Upper lobe of right lung (tissue), 1 donor: ENCODE measurements around the gene PGBD5. TPM values are rescaled to one million over a fixed set of nuclear protein-coding genes. Genes with fewer than 3 reads are reported as not detected.
A peak's percentile ranks its signal among the peaks of the same experiment; 100 is the strongest.

Experiments used
- ATAC-seq: fragments of 200-7000 bp; cut with Tn5 transposase; one replicate; pipeline ENCODE4 v1.9.1; 2020; ENCODE audit warnings: mild to moderate bottlenecking, moderate library complexity
- DNase-seq: peaks from one replicate; pipeline ENCODE4 v3.0.0-alpha.2; 2020
- H3K27ac ChIP-seq: fragments of 200-600 bp; one replicate; pipeline ENCODE4 v1.8.0; 2022
- H3K27me3 ChIP-seq: fragments of 200-600 bp; one replicate; pipeline ENCODE4 v1.8.0; 2022; ENCODE audit warnings: mild to moderate bottlenecking
- H3K36me3 ChIP-seq: fragments of 200-600 bp; one replicate; pipeline ENCODE4 v1.8.0; 2022
- H3K4me1 ChIP-seq: fragments of 200-600 bp; one replicate; pipeline ENCODE4 v1.8.0; 2022
- H3K4me3 ChIP-seq: fragments of 200-600 bp; one replicate; pipeline ENCODE4 v1.8.0; 2022; ENCODE audit warnings: mild to moderate bottlenecking
- H3K9me3 ChIP-seq: fragments of 200-600 bp; one replicate; pipeline ENCODE4 v1.8.0; 2022
- CTCF ChIP-seq: fragments of 200-600 bp; IDR thresholded peaks from one replicate; pipeline ENCODE4 v1.8.0; 2022; ENCODE audit warnings: antibody characterized with exemption
- intact Hi-C: fragments of 100-400 bp; cut with DNase I; formaldehyde crosslinking; loops from one replicate; pipeline ENCODE4 v1.11.0; 2022
- total RNA-seq: library from RNA; stranded (reverse); fragmentation: NEBNext Ultra II Directional; extraction: Animal tissue kit (Norgen Biotek cat#: 25700); gene quantifications from one replicate; pipeline ENCODE4 v1.2.1, GENCODE V29; 2021
- donor health status: DM: no; HTN: yes; CAD: no; lungs with severe emphysema.

The PGBD5 gene
- total RNA-seq, 1 donor from 2014 or later, result 5.1 TPM

DNA sequence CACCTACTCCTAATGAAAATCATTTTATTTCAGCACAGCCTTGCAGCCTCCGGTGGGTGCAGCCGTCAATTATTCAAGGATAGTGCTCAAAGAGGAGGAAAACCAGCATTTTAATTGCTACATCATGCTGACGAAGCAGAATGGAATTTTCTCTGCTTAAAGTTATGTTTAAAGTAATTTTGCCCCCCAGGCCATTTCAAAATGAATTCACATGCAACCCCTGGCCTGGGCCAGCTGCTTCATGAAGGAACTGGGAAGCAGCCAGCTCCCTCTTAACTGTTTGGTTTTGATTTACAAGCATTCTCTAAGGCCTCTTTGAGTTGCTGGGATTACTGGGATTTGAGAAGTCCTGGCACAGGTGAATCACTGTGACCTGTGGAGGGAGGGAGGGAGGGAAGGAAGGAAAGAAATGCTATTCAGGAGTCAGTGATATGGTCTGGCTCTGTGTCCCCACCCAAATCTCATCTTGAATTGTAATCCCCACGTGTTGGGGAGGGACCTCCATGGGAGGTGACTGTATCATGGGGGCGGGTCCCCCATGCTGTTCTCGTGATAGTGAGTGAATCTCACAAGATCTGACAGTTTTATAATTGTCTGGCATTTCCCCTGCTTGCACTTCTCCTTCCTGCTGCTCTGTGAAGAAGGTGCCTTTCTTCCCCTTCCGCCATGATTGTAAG is 66.0 kb downstream of the PGBD5 start:
- Histone ChIP-seq H3K4me3 (no peak overlapping the region), H3K9me3 (no peaks in the 10 kb centered on the region), H3K36me3 (no peaks in the 10 kb centered on the region), H3K27ac (no peak overlapping the region), H3K4me1 (no peaks in the 10 kb centered on the region), H3K27me3 (no peaks in the 10 kb centered on the region)
- intact Hi-C loops, result no loop called here
- no peak for TF ChIP-seq CTCF
- no peak for DNase-seq
- peak; percentile 53 for ATAC-seq

DNA sequence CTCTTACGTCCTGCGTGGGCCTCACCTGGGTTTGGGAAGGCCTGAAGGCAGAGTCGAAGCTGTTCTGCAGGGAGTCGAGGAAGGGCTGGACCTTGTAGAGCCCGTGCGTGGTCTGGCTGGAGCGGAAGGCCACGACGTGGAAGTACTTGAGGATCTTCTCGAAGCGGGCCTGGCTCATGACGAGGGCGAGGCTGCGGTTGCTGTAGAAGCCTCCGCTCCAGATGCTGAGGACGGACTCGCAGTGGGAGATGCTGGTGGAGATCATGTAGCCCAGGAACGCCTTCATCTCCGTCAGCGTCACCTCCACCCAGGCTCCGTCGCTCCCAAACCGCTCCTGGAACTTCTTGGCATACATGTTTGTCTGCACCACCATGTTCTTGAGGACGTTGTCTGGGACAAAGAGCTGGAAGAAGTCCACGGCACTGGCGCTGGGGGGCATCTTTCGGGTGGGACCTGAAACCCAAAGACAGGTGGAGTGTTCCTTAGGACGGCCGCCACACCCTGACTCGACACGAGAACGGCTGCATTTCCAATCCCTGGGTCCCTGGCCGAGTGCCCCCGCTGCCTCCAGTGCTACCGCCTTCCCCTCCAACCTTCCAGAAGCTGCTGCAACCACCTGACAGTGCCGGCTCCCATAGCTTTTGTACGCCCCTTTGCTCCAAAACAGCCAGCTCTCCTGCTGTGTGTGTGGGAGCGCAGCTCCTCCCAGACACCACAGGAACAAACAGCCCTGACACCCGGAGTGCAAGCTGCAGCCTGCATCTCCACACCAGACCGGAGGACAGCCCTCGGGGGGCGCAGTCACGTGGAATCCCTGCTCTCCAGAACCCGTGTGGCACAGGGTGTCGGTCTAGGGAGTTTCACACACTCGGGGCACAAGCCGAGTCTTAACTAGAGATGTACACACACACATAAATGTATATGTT is 69.0 kb downstream of the PGBD5 start:
- intact Hi-C loops, result no loop called here
- ATAC-seq, result no peak
- TF ChIP-seq CTCF, result no peak
- Histone ChIP-seq H3K27me3 (no peaks in the 10 kb centered on the region), H3K27ac (no peak overlapping the region), H3K4me1 (no peaks in the 10 kb centered on the region), H3K36me3 (no peaks in the 10 kb centered on the region), H3K9me3 (no peaks in the 10 kb centered on the region), H3K4me3 (no peak overlapping the region)
- DNase-seq, result no peak

GRCh38 chr1:230356190-230356589 is 69.9 kb downstream of the PGBD5 start:
- H3K4me3 ChIP-seq, result no peak overlapping the region
- TF ChIP-seq CTCF, result no peak
- no peaks in the 10 kb centered on the region for H3K9me3 ChIP-seq
- no peaks in the 10 kb centered on the region for H3K4me1 ChIP-seq
- H3K27me3 ChIP-seq, result no peaks in the 10 kb centered on the region
- H3K36me3 ChIP-seq, result no peaks in the 10 kb centered on the region
- ATAC-seq (no peak), DNase-seq (no peak)
- no peak overlapping the region for H3K27ac ChIP-seq
- intact Hi-C loops, result no loop called here

GRCh38 chr1:230355594-230355993 is 70.5 kb downstream of the PGBD5 start:
- H3K9me3 ChIP-seq, result no peaks in the 10 kb centered on the region
- no peak for TF ChIP-seq CTCF
- no peak overlapping the region for H3K4me3 ChIP-seq
- H3K36me3 ChIP-seq, result no peaks in the 10 kb centered on the region
- DNase-seq (no peak), ATAC-seq (no peak)
- no peaks in the 10 kb centered on the region for H3K4me1 ChIP-seq
- H3K27me3 ChIP-seq, result no peaks in the 10 kb centered on the region
- H3K27ac ChIP-seq, result no peak overlapping the region
- intact Hi-C loops, result no loop called here

- intact Hi-C loops, result no loop called here
- no peaks in the 10 kb centered on the region for H3K27me3 ChIP-seq
Observed at GRCh38 chr1:230355128-230355527, 71.0 kb downstream of the PGBD5 start.

More at GRCh38 chr1:230355128-230355527, 71.0 kb downstream of the PGBD5 start:
- DNase-seq (no peak), ATAC-seq (no peak)
- Histone ChIP-seq H3K9me3 (no peaks in the 10 kb centered on the region), H3K27ac (no peak overlapping the region), H3K4me3 (no peak overlapping the region), H3K36me3 (no peaks in the 10 kb centered on the region), H3K4me1 (no peaks in the 10 kb centered on the region)
- TF ChIP-seq CTCF, result no peak
